SK-N-SH treated with all-trans-retinoic acid at 6 μM for 48 hours (cell line): Measurements from ENCODE around the gene PIBF1.

Experiments used
- ARNTL ChIP-seq: fragments of 450-650 bp; formaldehyde crosslinking; IDR thresholded peaks from 2 replicates; pipeline ENCODE4 v1.5.0; 2020; ENCODE audit warnings: low read depth, mild to moderate bottlenecking, moderate library complexity, borderline replicate concordance
- CSDC2 ChIP-seq: fragments of 250-450 bp; sonication (Bioruptor Pico); IDR thresholded peaks from 2 replicates; pipeline ENCODE4 v1.5.0; 2020; ENCODE audit warnings: mild to moderate bottlenecking, moderate library complexity
- ESRRG ChIP-seq: fragments of 250-450 bp; sonication (Bioruptor Pico); IDR thresholded peaks from 2 replicates; pipeline ENCODE4 v1.6.1; 2021; ENCODE audit warnings: mild to moderate bottlenecking
- GLIS3 ChIP-seq: fragments of 250-450 bp; sonication (Bioruptor Pico); IDR thresholded peaks from 2 replicates; pipeline ENCODE4 v1.5.0; 2020; ENCODE audit warnings: mild to moderate bottlenecking, moderate library complexity
- ISL1 ChIP-seq: fragments of 250-450 bp; sonication (Bioruptor Pico); IDR thresholded peaks from 2 replicates; pipeline ENCODE4 v2.1.2; 2022; ENCODE audit warnings: mild to moderate bottlenecking, moderate library complexity
- PPARA ChIP-seq: fragments of 250-450 bp; sonication (Bioruptor Pico); IDR thresholded peaks from 2 replicates; pipeline ENCODE4 v1.5.0; 2020; ENCODE audit warnings: mild to moderate bottlenecking, borderline replicate concordance
- RARB ChIP-seq: fragments of 250-450 bp; sonication (Bioruptor Pico); IDR thresholded peaks from 2 replicates; pipeline ENCODE4 v1.8.0; 2021; ENCODE audit warnings: mild to moderate bottlenecking, moderate library complexity
- TOX ChIP-seq: fragments of 250-450 bp; sonication (Bioruptor Pico); IDR thresholded peaks from 2 replicates; pipeline ENCODE4 v1.8.0; 2021; ENCODE audit warnings: mild to moderate bottlenecking, moderate library complexity, borderline replicate concordance
- ZNF565 ChIP-seq: fragments of 450-650 bp; formaldehyde crosslinking; conservative IDR thresholded peaks from 2 replicates; pipeline ENCODE4 v1.5.0; 2020; ENCODE audit warnings: low read depth, mild to moderate bottlenecking, moderate library complexity
- ZNF70 ChIP-seq: fragments of 450-650 bp; formaldehyde crosslinking; IDR thresholded peaks from 2 replicates; pipeline ENCODE4 v1.5.0; 2020; ENCODE audit warnings: mild to moderate bottlenecking, moderate library complexity
- TF ChIP-seq, protein P1 (sequence below): fragments of 250-450 bp; sonication (Bioruptor Pico); IDR thresholded peaks from 2 replicates; pipeline ENCODE4 v1.8.0; 2020; ENCODE audit warnings: mild to moderate bottlenecking, moderate library complexity, borderline replicate concordance
- TF ChIP-seq, protein P2 (sequence below): fragments of 250-450 bp; sonication (Bioruptor Pico); IDR thresholded peaks from 2 replicates; pipeline ENCODE4 v1.5.1; 2021; ENCODE audit warnings: mild to moderate bottlenecking, moderate library complexity
- TF ChIP-seq, protein P3 (sequence below): fragments of 250-450 bp; sonication (Bioruptor Pico); IDR thresholded peaks from 2 replicates; pipeline ENCODE4 v1.5.0; 2020; ENCODE audit warnings: mild to moderate bottlenecking, moderate library complexity

DNA sequence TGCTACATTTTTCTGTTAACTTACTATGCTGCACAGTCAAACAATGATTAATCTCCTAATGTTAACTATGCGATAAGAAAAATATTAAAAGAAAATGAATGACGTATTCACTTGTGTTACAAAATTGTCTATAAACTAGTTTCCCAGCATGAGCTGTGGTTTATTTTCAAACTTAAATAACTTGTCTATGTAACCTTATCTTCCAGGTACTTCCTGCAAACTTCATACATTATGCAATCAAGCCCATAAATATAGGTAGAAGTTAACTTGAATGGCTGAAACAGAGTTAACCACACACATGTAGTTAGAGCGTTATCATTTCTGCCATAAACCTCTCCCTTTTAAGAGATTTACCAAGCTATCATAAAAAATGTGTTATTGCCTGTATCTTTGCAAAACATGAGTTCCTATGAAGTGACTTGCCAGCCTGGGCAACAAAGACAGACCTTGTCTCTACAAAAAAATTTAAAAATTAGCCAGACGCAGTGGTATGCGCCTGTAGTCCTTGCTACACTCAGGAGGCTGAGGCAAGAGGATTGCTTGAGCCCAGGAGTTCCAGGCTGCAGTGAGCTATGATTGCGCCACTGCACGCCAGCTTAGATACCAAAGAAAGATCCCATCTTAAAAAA lies 259.1 kb downstream of the PIBF1 start:
- TF ChIP-seq CSDC2 (CRISPR knock-in tag) (no peak), PPARA (CRISPR knock-in tag) (no peak), TOX (CRISPR knock-in tag) (no peak), RARB (no peak), ESRRG (CRISPR knock-in tag) (no peak), ZNF70 (CRISPR knock-in tag) (no peak), ZNF565 (no peak), ISL1 (CRISPR knock-in tag) (no peak), GLIS3 (no peak), ARNTL (no peak)
- TF ChIP-seq, protein P1, sequence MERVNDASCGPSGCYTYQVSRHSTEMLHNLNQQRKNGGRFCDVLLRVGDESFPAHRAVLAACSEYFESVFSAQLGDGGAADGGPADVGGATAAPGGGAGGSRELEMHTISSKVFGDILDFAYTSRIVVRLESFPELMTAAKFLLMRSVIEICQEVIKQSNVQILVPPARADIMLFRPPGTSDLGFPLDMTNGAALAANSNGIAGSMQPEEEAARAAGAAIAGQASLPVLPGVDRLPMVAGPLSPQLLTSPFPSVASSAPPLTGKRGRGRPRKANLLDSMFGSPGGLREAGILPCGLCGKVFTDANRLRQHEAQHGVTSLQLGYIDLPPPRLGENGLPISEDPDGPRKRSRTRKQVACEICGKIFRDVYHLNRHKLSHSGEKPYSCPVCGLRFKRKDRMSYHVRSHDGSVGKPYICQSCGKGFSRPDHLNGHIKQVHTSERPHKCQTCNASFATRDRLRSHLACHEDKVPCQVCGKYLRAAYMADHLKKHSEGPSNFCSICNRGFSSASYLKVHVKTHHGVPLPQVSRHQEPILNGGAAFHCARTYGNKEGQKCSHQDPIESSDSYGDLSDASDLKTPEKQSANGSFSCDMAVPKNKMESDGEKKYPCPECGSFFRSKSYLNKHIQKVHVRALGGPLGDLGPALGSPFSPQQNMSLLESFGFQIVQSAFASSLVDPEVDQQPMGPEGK (CRISPR knock-in tag): no peak
- TF ChIP-seq, protein P2, sequence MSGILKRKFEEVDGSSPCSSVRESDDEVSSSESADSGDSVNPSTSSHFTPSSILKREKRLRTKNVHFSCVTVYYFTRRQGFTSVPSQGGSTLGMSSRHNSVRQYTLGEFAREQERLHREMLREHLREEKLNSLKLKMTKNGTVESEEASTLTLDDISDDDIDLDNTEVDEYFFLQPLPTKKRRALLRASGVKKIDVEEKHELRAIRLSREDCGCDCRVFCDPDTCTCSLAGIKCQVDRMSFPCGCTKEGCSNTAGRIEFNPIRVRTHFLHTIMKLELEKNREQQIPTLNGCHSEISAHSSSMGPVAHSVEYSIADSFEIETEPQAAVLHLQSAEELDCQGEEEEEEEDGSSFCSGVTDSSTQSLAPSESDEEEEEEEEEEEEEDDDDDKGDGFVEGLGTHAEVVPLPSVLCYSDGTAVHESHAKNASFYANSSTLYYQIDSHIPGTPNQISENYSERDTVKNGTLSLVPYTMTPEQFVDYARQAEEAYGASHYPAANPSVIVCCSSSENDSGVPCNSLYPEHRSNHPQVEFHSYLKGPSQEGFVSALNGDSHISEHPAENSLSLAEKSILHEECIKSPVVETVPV (CRISPR knock-in tag): no peak
- TF ChIP-seq, protein P3, sequence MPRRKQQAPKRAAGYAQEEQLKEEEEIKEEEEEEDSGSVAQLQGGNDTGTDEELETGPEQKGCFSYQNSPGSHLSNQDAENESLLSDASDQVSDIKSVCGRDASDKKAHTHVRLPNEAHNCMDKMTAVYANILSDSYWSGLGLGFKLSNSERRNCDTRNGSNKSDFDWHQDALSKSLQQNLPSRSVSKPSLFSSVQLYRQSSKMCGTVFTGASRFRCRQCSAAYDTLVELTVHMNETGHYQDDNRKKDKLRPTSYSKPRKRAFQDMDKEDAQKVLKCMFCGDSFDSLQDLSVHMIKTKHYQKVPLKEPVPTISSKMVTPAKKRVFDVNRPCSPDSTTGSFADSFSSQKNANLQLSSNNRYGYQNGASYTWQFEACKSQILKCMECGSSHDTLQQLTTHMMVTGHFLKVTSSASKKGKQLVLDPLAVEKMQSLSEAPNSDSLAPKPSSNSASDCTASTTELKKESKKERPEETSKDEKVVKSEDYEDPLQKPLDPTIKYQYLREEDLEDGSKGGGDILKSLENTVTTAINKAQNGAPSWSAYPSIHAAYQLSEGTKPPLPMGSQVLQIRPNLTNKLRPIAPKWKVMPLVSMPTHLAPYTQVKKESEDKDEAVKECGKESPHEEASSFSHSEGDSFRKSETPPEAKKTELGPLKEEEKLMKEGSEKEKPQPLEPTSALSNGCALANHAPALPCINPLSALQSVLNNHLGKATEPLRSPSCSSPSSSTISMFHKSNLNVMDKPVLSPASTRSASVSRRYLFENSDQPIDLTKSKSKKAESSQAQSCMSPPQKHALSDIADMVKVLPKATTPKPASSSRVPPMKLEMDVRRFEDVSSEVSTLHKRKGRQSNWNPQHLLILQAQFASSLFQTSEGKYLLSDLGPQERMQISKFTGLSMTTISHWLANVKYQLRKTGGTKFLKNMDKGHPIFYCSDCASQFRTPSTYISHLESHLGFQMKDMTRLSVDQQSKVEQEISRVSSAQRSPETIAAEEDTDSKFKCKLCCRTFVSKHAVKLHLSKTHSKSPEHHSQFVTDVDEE (CRISPR knock-in tag): no peak
